Naive B cell (primary cell): Measurements from ENCODE around the gene TTR. TPM values are rescaled to one million over a fixed set of nuclear protein-coding genes. Genes with fewer than 3 reads are reported as not detected.

Experiments
- ATAC-seq, 2 donors: fragments of 150-1000 bp; cut with Tn5 transposase; 2 replicates each; pipeline ENCODE4 v1.10.0; 2021; ENCODE audit warnings: low read depth in 2 of 2, mild to moderate bottlenecking in 2 of 2, moderate library complexity in 2 of 2
- DNase-seq: peaks from one replicate; pipeline ENCODE4 v3.0.0; 2022
- H3K27ac Mint-ChIP-seq, 6 donors: one replicate each; pipeline ENCODE4 v1.8.0; 2020 to 2022; ENCODE audit warnings: mild to moderate bottlenecking in 6 of 6, mixed read lengths in 6 of 6, moderate library complexity in 5 of 6, inconsistent platforms in 2 of 6
- H3K27me3 Mint-ChIP-seq, 3 donors: one replicate each; pipeline ENCODE4 v1.8.0; 2021 to 2022; ENCODE audit warnings: mixed read lengths in 3 of 3, mild to moderate bottlenecking in 1 of 3
- H3K36me3 Mint-ChIP-seq, 2 donors: one replicate each; pipeline ENCODE4 v1.8.0; 2020 to 2022; ENCODE audit warnings: mixed read lengths in 2 of 2, inconsistent platforms in 1 of 2, mild to moderate bottlenecking in 1 of 2
- H3K4me1 Mint-ChIP-seq, 3 donors: one replicate each; pipeline ENCODE4 v1.8.0; 2020 to 2022; ENCODE audit warnings: mixed read lengths in 3 of 3, inconsistent platforms in 1 of 3, mild to moderate bottlenecking in 1 of 3, moderate library complexity in 1 of 3
- H3K4me3 Mint-ChIP-seq, 8 donors: one replicate each; pipeline ENCODE4 v1.8.0; 2020 to 2022; ENCODE audit warnings: mild to moderate bottlenecking in 8 of 8, mixed read lengths in 8 of 8, moderate library complexity in 8 of 8, inconsistent platforms in 2 of 8
- H3K9me3 Mint-ChIP-seq, 7 donors: one replicate each; pipeline ENCODE4 v1.8.0; 2020 to 2022; ENCODE audit warnings: mixed read lengths in 7 of 7, mild to moderate bottlenecking in 5 of 7, inconsistent platforms in 2 of 7, moderate library complexity in 1 of 7
- polyA plus RNA-seq, 6 donors: library from polyadenylated mRNA; unstranded; fragments of 300-500 nt; fragmentation: Illumina TruSeq; gene quantifications; one replicate each; pipeline ENCODE4 v1.2.3, GENCODE V29; 2021; ENCODE audit warnings: low read depth in 6 of 6

The TTR gene
- polyA plus RNA-seq, 6 donors from 2014 or later = not detected

DNA sequence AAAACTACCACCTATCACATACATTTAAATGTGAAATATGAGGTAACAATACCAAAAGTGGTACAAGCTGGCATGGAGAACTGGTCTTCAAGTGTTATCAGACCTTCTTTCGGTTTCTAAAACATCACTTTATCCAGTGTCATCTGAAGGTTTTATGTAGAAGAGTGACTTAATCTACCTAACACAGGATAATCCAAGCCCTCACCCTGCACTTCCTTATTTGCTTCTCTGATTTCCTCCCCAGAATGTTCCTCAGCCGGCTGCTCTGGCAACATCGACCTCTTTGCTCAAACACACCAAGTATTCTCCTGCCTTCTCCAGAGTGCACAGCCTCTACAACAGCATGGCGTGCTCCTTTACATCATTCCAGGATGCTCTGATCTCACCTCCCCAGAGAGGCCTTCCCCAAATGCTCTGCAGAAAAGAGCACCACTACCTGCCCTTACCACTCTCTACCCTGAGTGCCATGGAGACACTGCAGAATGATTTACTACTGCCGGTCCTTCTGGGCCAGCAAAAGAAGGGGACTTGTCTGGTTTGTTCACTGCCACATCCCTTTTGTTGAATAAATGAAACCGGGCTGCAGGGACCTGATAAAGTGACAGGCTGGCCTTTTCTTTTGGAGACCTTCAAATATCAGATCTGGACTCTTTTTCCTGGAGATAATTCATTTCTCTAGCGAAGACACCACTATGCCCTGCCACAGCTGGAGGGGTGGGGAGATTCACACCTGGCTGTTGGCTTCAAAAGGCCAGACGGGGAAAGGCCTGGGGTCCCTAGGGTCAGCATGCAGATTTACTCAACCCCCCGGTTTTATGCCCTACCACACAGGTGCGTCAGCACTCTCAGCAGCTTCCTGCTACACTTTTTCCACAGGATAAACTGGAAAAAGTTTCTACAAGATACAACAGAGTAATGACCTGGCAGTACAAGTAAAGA is 42.0 kb downstream of the TTR start:
- no peak for DNase-seq
- Mint-ChIP-seq H3K27ac (no peak overlapping the region), H3K27me3 (peaks cover 0 to 4% (median 0%) of the 10 kb centered on the region in 3 donors), H3K4me1 (peaks cover 12 to 16% (median 16%) of the 10 kb centered on the region in 3 donors), H3K9me3 (peaks cover 1 to 8% (median 5%) of the 10 kb centered on the region in 7 donors), H3K4me3 (no peak overlapping the region), H3K36me3 (peaks cover 0 to 8% of the 10 kb centered on the region in 2 donors)
- peak in 1 of 2 donors; percentile 25 for ATAC-seq

DNA sequence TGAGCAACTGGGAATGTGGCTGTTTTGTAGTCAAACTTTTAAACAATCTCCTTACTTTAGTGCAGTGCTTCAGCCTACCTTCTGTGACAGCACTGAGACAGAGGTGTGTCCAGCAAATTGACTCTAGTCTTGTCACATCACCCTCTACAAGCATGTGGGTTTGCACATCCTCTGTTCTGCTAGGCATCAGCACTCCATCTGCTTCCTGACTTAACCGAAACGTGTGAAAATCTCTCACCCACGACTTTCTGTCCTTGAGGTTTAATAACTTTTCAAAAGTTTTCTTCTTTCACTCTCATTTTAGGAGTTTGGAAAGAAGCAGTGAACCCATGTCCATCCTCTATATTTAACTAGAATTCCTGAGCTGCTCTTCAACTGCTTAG is 42.6 kb downstream of the TTR start:
- H3K9me3 Mint-ChIP-seq = peaks cover 1 to 8% (median 5%) of the 10 kb centered on the region in 7 donors
- H3K27ac Mint-ChIP-seq = peak overlapping the region in 2 of 6 donors; percentile 30 to 68
- H3K27me3 Mint-ChIP-seq = peaks cover 0 to 4% (median 0%) of the 10 kb centered on the region in 3 donors
- peaks cover 0 to 8% of the 10 kb centered on the region in 2 donors for H3K36me3 Mint-ChIP-seq
- no peak overlapping the region for H3K4me3 Mint-ChIP-seq
- no peak for DNase-seq
- ATAC-seq = peak; percentile 53 to 59
- H3K4me1 Mint-ChIP-seq = peaks cover 12 to 16% (median 16%) of the 10 kb centered on the region in 3 donors

DNA sequence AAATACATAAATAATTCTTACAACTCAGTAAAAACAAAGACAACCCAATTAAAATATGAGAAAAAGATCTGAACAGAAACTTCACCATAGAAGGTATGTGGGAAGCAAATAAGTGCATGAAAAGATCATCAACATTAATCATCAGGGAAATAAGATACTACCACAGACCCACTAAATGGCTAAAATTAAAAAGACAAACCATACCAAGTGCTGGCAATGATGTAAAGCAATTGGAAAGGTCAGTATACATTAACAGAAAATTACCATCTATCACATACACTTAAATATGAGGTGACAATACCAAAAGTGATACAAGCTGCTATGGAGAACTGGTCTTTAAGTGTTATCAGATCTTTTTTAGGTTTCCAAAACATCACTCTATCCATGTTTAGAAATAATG is 44.7 kb downstream of the TTR start:
- DNase-seq (no peak), ATAC-seq (no peak)
- Mint-ChIP-seq H3K9me3 (peaks cover 0 to 8% (median 4%) of the 10 kb centered on the region in 7 donors), H3K27ac (no peak overlapping the region), H3K4me3 (no peak overlapping the region), H3K4me1 (peaks cover 10 to 16% (median 12%) of the 10 kb centered on the region in 3 donors), H3K27me3 (peaks cover 0 to 4% (median 0%) of the 10 kb centered on the region in 3 donors), H3K36me3 (peaks cover 0 to 8% of the 10 kb centered on the region in 2 donors)

DNA sequence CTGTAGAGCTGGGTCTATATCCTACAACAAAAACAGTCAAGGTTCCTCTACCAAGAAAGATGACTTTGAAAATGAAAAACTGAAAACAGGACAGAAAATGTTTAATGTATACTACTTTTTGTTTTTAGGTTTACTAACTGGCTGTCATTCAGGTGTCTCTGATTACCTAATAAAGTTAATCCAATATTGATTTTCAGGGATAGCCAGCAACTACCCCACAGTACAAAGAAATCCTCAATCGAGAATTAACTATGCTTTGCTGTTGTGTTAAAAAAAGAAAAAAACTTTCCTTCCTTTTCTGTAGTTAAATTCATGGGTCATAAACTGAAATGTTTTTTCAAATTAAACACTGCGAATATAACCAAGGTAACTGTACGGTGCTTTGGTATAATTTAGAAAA is 45.8 kb downstream of the TTR start:
- no peak for DNase-seq
- H3K27me3 Mint-ChIP-seq = peaks cover 0 to 4% (median 0%) of the 10 kb centered on the region in 3 donors
- peaks cover 0 to 8% of the 10 kb centered on the region in 2 donors for H3K36me3 Mint-ChIP-seq
- H3K4me1 Mint-ChIP-seq = peaks cover 10 to 16% (median 12%) of the 10 kb centered on the region in 3 donors
- H3K4me3 Mint-ChIP-seq = no peak overlapping the region
- ATAC-seq = no peak
- H3K9me3 Mint-ChIP-seq = peaks cover 0 to 8% (median 4%) of the 10 kb centered on the region in 7 donors
- no peak overlapping the region for H3K27ac Mint-ChIP-seq

DNA sequence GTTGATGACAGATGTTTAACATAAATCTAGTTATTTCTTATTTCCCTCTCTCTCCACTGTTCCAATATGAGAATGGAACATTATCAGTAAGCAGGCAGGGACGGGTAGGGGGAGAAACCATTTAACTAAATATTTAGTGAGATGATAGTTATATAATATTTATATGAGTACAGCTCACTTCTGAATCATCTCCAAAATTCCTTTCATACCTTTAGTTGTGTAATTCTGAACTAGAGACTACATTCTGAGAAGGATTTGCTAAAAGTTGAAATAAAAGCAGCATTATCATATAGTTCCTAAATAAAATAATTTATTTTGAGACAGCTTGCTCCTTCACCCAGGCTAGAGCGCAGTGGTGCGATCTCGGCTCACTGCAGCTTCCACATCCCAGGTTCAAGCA is 51.3 kb downstream of the TTR start:
- no peaks in the 10 kb centered on the region for H3K9me3 Mint-ChIP-seq
- no peak for DNase-seq
- no peaks in the 10 kb centered on the region for H3K4me1 Mint-ChIP-seq
- H3K4me3 Mint-ChIP-seq = no peak overlapping the region
- ATAC-seq = no peak
- no peak overlapping the region for H3K27ac Mint-ChIP-seq
- H3K36me3 Mint-ChIP-seq = no peaks in the 10 kb centered on the region
- no peaks in the 10 kb centered on the region for H3K27me3 Mint-ChIP-seq

DNA sequence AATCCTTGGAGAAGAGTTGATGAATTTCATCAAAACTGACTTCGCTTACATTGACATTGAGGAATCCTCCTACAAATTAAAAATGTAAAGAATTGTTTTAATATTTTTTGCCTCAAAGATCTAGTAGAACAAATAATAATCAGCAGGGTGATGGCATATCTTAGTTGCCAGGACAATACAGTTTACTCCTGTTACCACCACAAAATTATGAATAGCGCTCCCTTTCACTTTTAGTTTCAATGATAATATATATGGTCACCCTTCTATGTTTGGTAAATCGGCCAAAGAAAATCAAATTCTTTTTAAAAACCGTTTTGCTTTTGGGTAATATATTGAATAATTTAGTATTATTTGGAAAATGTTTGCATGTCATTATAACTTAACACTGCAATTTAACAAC is 53.7 kb downstream of the TTR start:
- Mint-ChIP-seq H3K27ac (no peak overlapping the region), H3K4me3 (no peak overlapping the region), H3K36me3 (no peaks in the 10 kb centered on the region), H3K4me1 (no peaks in the 10 kb centered on the region), H3K27me3 (no peaks in the 10 kb centered on the region), H3K9me3 (no peaks in the 10 kb centered on the region)
- ATAC-seq (no peak), DNase-seq (no peak)

DNA sequence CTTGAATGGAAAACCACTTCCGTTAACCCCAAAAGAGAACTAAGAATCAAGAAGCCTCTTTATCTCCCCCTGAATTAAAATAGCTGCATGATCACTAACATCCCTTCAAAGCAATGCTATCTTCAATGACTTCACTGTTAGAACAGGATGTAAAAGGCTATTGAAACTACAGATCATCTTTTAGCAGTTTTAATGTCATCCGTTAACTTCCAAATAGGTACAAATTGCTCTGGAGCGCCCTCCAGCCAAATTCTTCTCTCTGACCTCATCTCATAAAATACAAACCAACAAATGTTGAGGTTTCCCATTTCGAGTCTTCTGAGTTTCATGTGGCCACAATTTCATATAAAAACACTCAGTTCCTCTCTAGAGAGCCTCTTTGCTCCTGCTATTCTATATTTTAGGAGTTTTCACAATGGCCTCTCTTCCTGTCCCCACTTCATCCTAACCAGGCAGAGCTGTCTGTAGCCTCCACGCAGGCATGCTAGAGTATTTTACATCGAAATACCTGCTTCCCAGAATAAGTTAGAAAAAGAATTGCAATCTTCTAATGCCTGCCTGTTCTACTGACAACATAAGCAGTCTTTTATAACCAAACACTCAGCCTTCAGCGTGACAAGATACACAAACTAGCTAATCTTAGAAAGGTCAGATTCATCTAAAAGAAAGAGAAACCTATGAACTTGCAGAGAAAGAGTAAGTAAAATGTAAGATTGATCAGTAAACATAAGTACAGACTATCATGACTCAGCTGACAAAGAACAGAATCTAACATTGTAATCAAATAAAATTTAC is 54.9 kb downstream of the TTR start:
- Mint-ChIP-seq H3K36me3 (no peaks in the 10 kb centered on the region), H3K27me3 (peaks cover 0 to 4% (median 0%) of the 10 kb centered on the region in 3 donors), H3K4me3 (peak overlapping the region in 1 of 8 donors; percentile 65), H3K27ac (no peak overlapping the region), H3K9me3 (no peaks in the 10 kb centered on the region), H3K4me1 (no peaks in the 10 kb centered on the region)
- no peak for ATAC-seq
- DNase-seq = no peak

DNA sequence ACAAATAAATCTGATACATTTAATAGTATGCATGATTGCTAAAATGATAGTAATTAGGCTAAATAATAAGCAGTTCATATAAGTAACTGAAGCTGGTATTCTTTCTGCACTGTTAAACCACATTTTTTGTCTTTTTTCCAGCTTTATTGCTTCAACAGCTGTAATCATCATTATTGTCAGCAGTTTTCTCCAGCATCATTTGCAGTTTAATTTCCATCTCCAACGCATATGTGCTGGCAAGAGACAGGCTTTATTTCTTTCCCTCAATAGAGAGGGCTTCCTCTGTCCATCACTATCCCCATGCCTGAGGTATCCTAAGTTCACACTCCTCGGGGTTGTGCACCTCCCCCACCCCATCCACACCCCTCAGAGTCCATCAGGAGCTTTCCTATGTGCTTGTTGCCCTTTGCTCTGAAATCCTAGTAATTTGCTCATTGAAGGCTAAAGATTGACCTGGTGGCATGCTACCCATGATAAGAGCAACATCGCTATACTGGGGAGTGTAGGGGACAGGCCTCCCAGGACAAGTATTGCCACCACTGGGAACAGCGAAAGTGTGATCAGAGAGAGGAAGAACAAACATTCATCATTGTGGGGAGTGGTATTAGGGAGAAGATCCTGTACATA is 55.6 kb downstream of the TTR start:
- H3K27ac Mint-ChIP-seq = no peak overlapping the region
- no peaks in the 10 kb centered on the region for H3K36me3 Mint-ChIP-seq
- ATAC-seq = no peak
- H3K27me3 Mint-ChIP-seq = peaks cover 5 to 8% (median 7%) of the 10 kb centered on the region in 3 donors
- peaks cover 4 to 6% (median 5%) of the 10 kb centered on the region in 3 donors for H3K4me1 Mint-ChIP-seq
- no peaks in the 10 kb centered on the region for H3K9me3 Mint-ChIP-seq
- no peak for DNase-seq
- peak overlapping the region in 1 of 8 donors; percentile 22 for H3K4me3 Mint-ChIP-seq

Other genes starting within 250 kb of the TTR start
- not detected for gene DSG4, start 215.1 kb upstream of the TTR start, polyA plus RNA-seq
- gene DSG3, start 144.1 kb upstream of the TTR start, polyA plus RNA-seq = not detected
- gene DSG2, start 93.7 kb upstream of the TTR start, polyA plus RNA-seq = not detected
- gene B4GALT6, start 92.7 kb downstream of the TTR start, polyA plus RNA-seq = not detected
- not detected for gene SLC25A52, start 169.0 kb downstream of the TTR start, polyA plus RNA-seq